Stimulated activated CD8-positive, alpha-beta memory T cell treated with anti-CD3 and anti-CD28 coated beads, Interleukin-15, amount 100 ng/mL, for 24 hours (primary cell): ENCODE data around the gene GYPC.
"Not testable (repeated sequence)": the region's sequence is repeated elsewhere in the genome, so short reads cannot be mapped to it uniquely, and the experiment has no call there.

Source experiments
- DNase-seq: peaks from one replicate; pipeline ENCODE4 v3.0.0-alpha.2; 2020; ENCODE audit warnings: low read depth

The GYPC gene

DNA sequence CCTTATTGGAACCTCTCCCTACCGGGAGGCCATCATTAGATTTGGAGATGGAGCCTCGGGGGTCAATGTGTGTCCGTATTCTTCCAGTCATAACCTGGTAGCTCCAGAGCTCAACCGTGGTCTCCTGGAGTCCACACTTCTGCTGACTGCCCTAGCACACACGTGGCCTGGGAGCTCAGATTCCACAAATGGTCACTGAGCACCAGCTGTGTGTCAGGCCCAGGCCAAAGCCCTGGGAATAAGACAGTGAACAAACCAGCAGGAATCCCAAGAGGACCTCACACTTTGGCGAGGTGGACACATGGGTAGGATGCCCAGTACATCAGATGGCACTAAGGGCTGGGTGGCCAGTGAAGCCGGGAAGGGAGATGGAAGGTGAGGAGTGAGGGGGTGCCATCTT is 15.5 kb downstream of the GYPC start:
- DNase-seq: no peak

GRCh38 chr2:126672980-126673605 is 17.1 kb downstream of the GYPC start:
- no peak for DNase-seq

GRCh38 chr2:126674075-126674744 is 18.3 kb downstream of the GYPC start:
- DNase-seq: no peak

DNA sequence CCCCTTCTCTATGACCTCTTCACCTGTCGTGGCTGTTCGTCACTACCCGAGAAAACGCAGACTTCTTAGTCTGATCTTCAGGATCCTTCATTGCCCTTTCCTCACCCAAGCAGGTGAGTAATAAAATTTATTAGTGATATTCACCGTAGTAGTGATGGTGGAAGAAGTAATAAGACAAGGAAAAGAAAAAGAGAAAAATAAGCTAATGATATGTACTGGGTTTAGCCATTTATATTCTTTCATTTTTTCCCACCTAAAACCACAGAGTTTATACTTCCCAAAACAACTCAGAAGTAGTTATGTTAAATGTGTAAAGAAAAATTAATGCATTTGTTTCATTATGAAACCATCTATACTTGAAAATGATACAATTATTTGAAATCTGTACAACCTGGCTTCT is 19.7 kb downstream of the GYPC start:
- no peak for DNase-seq

- DNase-seq: no peak
Observed at GRCh38 chr2:126676221-126677175, 20.5 kb downstream of the GYPC start.

DNA sequence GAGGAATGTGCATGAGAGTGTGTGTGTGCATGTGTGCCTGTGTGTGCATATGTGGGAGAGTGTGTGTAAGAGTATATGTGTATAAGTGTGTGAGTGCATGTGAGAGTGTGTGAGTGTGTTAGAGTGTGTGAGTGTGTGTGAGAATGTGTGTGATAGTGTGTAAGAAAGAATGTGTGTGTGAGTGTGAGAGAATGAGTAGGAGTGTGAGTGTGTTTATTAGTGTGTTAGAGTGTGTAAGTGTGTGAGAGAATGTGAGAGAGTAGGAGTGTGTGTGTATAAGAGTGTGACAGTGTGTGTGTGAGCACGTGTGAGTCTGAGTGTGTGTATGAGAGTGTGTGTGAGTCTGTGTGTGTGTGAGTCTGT is 21.2 kb downstream of the GYPC start:
- no peak for DNase-seq

GRCh38 chr2:126678269-126679065 is 22.5 kb downstream of the GYPC start:
- no peak for DNase-seq

DNA sequence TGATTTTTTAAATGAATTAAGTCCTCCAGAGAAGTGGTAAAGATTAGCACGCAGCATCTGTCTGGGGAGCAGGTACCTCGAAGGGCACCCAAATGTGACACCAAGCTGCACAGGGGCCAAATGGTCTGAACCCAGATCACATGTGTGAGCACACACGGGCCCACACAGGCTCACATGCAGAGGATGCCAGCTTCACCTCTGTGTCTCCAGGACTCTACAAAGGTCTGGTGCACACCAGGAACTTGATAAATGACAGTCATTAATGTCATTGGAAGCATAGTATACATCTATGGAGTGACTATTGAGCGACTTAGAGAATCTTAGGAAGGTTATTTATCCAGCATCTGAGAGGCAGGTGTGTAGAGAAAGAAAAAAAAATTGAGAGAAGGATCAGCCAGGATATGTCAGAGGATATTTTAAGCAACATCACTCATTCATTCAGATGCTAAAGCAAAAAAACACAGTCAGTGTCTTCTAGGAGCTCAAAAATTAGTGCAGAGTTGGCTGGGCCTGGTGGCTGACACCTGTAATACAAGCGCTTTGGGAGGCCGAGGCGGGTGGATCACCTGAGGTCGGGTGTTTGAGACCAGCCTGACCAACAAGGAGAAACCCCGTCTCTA is 23.2 kb downstream of the GYPC start:
- no peak for DNase-seq

- DNase-seq: no peak
Observed at GRCh38 chr2:126681505-126681904, 25.5 kb downstream of the GYPC start.

DNA sequence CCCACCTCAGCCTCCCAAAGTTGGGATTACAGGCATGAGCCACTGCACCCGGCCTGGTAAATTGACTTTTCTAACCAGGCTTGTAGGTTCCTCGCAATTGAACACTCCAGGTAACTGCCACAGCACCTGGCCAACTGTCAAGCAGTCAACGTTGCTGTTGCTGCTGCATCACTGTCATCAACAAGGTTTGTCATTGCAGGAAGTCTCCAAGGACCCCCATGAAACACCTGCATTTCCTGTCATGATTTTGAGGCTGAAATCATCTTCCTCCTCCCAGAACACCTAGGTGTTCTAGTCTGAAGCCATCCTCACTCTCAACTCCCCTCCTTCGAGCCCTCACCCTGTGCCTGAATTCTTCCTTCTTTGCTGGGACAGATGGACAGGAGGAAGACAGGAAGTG is 29.7 kb downstream of the GYPC start:
- no peak for DNase-seq

- DNase-seq: no peak
Observed at GRCh38 chr2:126686286-126686685, 30.3 kb downstream of the GYPC start.

GRCh38 chr2:126686841-126687485 is 31.0 kb downstream of the GYPC start:
- no peak for DNase-seq

- no peak for DNase-seq
Observed at GRCh38 chr2:126687503-126687902, 31.5 kb downstream of the GYPC start.

GRCh38 chr2:126688594-126688993 is 32.6 kb downstream of the GYPC start:
- DNase-seq: not testable (repeated sequence)

DNA sequence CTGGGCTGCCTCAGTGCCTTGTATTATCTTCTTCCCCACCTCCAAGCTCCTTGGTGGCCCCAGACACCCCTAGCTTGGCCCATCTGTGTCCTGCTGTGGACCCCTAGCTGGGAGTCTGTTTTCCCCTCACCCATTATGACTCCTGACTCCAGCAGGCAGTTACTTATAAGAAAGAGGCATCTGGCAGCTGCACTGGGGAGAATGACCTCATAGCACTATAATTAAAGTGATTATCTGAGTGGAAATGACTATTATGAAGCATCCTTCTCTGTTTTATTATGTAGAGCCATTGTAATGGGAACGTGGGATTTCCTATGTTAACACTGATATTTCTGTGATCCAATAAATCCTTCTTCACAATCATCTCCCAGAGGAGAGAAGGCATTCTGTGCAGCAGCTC is 36.3 kb downstream of the GYPC start:
- DNase-seq: not testable (repeated sequence)

DNA sequence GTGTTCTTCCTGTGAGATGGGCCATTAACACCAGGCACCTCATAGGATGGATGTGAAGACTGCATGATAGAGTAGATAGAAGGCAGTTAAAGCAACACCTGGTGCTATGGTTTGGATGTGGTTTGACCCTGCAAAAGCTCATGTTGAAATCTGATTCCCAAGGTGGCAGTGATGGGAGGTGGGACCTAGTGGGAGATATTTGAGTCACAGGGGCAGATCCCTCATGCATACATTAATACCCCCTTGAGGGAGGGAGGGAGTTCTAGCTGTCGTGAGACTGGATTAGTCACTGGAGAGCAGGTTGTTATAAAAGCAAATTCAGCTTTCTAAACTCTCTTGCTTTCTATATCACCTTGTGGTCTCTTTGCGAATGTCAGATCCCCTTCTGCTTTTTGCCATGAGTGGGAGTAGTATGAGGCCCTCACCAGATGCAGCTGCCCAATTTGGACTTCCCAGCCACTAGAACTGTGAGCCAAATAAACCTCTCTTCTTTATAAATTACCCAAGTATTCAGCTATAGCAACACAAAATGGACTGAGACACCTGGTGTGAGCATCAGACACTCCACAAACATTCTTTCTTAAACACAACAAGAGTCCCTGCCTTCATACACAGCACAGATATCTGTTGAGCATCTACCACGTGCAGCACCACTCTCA is 37.1 kb downstream of the GYPC start:
- not testable (repeated sequence) for DNase-seq

GRCh38 chr2:126696644-126697520 is 40.9 kb downstream of the GYPC start:
- DNase-seq: no peak

GRCh38 chr2:126698376-126698775 is 42.4 kb downstream of the GYPC start:
- no peak for DNase-seq

GRCh38 chr2:126699018-126699417 is 43.1 kb downstream of the GYPC start:
- DNase-seq: no peak
